Ishikawa (cell line): ENCODE measurements around the gene KLC3.

Source experiments
- CREB1 ChIP-seq: IDR thresholded peaks from 2 replicates; pipeline ENCODE4 v1.6.1; 2012; ENCODE audit warnings: low read depth
- EP300 ChIP-seq: IDR thresholded peaks from 2 replicates; pipeline ENCODE4 v1.6.1; 2012; ENCODE audit warnings: borderline replicate concordance
- FOXM1 ChIP-seq: IDR thresholded peaks from 2 replicates; pipeline ENCODE4 v1.6.1; 2012; ENCODE audit warnings: low read depth, borderline replicate concordance
- RAD21 ChIP-seq: IDR thresholded peaks from 2 replicates; pipeline ENCODE4 v1.6.1; 2012; ENCODE audit warnings: low read depth
- TCF12 ChIP-seq: IDR thresholded peaks from 2 replicates; pipeline ENCODE4 v1.6.1; 2012; ENCODE audit warnings: low read depth
- TEAD4 ChIP-seq: IDR thresholded peaks from 2 replicates; pipeline ENCODE4 v1.6.1; 2012
- YY1 ChIP-seq: IDR thresholded peaks from 2 replicates; pipeline ENCODE4 v1.6.1; 2012; ENCODE audit warnings: low read depth

- TF ChIP-seq YY1: no peak
- no peak for TF ChIP-seq RAD21
- no peak for TF ChIP-seq EP300
- TF ChIP-seq TCF12: no peak
- TF ChIP-seq FOXM1: no peak
- no peak for TF ChIP-seq CREB1
- no peak for TF ChIP-seq TEAD4
Observed at GRCh38 chr19:45304141-45304926, 36.2 kb upstream of the KLC3 start.
